Endometrium (tissue), 2 donors: ENCODE results near the gene KCNN1.

ENCODE experiments used
- FAIRE-seq: peaks from 2 replicates; lab custom pipeline; 2012; peaks lifted over from hg19 to GRCh38; lab: Jason Lieb, UNC
- donor health status: control.
- donor health status: control.

The KCNN1 gene

DNA sequence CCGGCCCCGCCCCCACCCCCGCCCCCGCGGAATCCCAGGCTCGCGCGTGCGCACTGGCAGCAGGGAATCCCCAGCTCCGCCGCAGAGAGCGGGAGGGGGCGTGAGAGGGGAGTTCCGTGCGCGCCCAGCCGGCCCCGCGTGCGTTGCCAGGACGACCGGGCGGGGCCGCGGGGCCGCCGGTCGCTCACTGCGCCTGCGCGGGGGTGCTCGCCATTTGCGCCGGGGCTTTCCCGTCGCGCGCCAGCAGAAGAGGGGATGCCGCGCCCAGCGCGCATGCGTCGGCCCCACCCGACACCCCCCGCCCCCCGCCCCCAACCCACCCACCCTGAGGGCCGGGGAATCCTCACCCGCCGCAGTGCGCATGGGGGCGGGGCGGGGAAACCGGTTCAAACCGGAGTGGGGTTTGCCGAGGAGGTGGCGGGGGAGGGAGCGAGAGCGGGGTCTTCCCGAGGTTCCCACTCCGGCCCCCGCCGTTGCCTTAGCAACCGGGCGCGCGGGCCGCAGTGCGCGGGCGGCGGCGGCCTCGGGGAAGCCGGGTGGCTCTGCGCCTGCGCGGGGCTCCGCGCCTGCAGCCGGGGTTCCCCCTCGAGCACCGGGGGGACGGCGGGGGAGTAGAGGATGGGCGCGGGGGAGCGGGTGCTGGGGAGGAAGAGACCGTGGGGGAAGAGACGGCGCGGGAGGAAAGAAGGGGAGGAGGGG is 18.9 kb upstream of the KCNN1 start:
- FAIRE-seq: no peak

DNA sequence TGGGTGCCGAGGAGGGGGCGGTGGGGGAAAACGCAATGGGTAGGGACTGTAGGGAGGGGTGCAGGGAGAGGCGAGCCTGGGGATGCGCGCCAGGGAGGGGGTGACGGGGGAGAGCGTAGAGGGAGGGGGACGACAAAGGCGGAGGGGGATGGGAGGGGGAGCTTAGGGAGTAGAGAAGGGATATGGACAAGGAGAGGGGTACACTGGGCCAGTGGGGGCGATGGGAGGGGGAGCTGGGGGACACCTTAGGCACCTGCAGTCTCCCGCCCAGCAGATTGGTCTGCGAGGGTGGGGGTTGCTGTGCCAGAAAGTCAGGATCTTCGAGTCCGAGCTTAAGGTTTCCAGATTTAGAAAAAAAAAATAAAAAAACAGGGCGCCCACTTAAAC is 18.4 kb upstream of the KCNN1 start:
- FAIRE-seq: no peak

GRCh38 chr19:17948931-17949930 is 17.7 kb upstream of the KCNN1 start:
- no peak for FAIRE-seq

- FAIRE-seq: no peak
Measured at GRCh38 chr19:17949956-17950309, 17.0 kb upstream of the KCNN1 start.

DNA sequence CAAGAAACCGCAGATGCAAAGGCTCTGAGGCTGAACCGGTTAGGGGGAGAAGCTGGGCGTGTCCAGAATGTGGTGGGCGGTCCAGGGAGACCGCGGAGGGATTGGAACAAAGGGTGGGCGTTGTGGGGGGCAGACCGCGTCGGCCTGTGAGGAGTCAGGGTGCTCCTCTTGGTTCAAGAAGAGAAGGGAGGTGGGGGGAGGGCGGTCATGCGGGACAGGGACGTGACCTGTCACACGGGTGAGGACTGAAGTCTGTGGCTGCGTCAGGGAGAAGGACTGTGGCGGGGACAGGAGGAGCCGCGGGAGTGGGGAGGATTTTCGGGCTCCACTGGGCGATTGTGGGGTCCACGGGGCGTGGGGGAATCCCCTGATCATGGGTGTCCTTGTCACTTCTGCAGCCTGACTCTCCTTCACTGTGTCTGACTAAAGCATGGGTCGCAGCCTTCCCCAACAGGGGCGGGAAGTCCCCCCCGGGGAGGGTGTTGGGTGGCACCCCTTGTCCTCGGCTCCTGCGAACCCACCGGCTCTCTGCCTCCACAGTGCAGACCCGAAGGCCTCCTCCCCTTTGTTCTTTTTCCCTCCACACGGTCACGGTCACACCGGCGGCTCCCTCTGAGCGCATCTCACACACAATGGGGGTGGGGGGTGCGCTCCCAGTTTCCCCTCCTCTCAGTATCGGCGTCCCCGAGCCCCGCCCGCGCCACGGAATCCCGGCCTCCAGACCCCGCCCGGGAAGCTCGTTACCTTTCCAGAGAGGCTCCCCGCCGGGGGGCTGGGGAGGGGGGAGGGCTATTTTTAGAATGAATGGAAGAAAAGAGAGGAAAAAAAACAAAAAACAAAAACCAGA is 16.4 kb upstream of the KCNN1 start:
- no peak for FAIRE-seq

DNA sequence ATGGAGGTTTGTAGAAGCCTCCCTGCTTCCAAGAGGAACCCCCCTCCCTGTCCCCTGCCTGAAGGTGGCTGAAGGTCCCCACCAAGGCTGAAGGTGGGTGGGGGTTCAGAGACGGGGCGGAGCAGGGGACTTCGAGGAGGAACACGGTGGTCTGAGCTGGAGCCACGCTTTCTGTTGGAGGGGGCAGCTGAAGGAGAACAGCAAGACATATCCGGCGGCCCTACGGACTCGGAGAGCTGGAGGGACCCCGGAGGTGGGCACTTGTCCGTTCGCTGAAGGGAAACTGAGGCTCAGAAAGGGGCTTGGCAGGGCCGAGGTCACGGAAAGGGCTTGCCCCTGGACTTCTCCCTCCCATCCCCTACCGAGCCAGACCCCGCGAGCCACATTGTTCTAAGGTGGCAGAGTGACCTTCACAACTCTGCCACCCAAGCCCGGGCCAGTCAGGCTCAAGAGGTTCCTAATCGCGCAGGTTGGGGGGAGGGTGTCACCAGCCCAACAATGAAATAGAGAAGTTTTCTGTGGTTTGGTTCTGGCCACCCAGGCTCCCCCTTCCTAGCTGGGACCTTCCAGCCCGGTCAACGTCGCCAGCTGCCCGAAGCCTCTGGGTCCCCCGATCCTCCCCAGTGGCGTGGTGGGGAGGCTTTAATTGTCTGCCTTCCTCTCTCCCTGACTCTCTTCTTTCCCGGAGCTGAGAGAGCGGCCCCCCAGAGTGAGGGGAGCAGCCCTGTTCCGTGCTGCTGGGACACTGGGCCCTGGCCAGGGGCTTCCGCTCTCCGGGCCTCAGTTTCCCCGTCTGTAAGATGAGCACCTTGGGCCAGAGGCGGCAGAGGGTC is 15.5 kb upstream of the KCNN1 start:
- FAIRE-seq: no peak

DNA sequence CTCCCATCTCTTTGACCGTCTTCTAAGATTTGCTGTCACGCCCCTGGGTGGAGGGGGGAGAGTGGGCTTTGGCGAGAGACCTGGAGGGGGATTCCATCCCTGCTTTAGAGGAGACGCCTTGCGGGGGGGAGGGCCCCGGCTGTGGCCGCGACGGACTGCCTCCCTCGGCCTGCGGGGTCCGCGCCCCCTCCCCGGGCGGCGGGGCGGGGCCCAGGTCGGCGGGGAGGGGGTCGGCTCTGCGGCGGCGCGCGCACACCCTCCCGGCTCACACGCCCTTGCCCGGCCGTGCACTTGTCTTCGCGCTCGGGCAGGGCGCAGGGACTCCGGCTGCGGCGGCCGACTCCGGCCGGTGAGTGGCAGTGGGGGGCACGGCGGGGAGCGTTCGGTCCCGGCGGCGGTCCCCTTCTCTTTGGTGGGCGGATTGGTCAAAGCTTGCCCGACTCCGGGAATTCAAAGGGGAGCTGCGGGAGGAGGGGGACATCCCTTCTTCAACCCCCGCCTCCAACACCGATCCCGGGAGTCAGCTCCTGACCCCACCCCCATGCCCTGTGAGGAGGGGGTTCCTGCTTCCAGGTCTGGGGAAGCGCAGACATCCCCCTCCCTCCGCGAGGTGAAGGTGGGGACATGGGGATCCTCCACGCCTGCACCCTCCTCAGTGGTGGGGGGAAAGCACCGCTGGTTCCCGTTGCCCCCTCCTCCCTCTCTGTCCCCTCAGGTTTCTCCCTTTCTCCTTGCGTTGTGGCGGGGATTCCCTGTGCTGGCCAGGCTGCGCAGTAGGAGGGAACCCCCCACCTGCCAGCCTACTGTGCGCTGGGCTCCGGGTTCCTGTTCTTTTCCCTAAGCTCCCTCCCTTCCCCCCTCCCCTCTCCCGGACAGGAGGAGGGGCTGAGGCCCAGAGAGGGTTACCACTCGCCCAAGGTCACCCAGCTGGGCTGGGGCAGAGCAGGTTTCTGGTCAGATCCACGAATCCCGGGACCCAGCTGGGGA is 14.6 kb upstream of the KCNN1 start:
- FAIRE-seq: no peak

DNA sequence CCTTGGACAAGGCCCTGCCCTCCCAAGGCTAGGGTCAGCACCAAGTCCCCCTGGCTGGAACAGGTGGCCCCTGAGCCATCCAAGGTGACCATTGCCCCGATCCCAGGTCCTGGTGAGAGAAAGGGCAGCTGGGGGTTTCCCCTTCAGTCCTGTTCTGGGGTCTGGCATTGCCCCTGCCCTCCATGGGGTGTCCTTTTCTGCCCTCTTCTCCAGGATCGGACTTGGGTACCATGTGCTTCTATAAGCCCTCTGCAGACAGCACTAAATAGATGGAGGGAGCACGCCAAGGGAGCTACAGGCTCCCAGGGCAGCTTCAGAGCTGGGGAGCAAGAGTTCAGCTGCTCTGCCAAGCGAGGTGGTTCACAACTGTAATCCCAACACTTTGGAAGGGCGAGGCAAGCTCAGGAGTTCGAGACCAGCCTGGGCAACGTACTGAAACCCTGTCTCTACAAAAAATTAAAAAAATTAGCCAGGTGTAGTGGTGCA is 13.5 kb upstream of the KCNN1 start:
- FAIRE-seq: no peak

- no peak for FAIRE-seq
Measured at GRCh38 chr19:17953869-17954268, 13.0 kb upstream of the KCNN1 start.

- no peak for FAIRE-seq
Measured at GRCh38 chr19:17954401-17954800, 12.5 kb upstream of the KCNN1 start.

GRCh38 chr19:17957149-17957849 is 9.6 kb upstream of the KCNN1 start:
- no peak for FAIRE-seq

DNA sequence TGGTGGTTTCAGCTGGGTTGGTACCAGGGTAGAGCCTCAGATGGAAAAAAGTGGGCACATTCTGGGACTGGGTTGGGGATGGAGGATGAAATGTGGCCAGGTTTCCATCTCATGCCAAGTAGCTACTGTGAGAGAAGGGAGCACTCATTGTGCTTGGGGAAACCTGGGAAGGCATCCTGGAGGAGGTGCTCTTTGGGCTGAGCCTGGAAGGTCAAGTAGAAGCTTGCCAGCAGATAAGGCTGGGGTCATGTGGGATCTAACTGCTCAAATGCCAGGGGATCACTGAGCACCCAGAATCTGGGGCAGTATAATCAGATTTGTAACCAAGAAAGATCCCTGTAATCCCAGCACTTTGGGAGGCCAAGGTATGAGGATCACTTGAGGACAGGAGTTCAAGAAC is 9.0 kb upstream of the KCNN1 start:
- no peak for FAIRE-seq

DNA sequence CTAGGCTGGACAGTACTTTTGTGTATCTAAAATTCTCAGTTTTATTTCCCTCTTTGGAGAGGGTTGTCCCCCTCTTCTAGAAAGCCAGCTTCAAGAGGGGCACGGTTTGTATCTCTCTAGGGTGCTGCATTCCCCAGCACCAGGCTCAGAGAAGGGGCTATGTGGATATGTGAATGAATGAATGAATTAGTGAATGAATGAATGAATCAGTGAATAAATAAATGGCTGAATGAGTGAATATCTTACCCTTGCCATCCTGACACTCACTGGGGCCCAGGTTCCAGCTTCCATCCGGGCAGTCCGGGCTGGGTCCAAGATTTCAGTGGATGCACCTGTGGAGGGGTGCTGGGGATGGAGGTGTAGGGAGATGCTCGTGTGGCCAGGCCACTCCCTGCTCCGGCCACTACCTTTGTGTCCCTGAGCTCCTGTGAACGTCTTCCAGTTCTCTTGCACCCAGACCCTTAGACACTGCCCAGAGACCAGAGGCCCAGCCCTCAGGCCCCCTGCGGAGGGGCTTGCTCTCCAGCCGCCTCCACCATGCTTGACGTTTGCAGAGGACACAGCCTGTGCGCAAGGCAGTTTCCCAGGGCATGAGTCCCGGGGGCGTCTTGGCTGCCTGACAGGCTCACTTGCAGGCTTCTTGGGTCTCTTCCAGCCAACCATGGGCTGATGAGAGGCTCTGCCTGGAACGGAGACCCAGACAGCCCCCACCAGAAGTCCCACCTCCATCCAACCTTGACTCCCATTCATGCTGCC is 2.8 kb upstream of the KCNN1 start:
- FAIRE-seq: no peak

- no peak for FAIRE-seq
Measured at GRCh38 chr19:17965370-17966128, 1.4 kb upstream of the KCNN1 start.

- no peak for FAIRE-seq
Measured at GRCh38 chr19:17966129-17966483, 801 bp upstream of the KCNN1 start.

DNA sequence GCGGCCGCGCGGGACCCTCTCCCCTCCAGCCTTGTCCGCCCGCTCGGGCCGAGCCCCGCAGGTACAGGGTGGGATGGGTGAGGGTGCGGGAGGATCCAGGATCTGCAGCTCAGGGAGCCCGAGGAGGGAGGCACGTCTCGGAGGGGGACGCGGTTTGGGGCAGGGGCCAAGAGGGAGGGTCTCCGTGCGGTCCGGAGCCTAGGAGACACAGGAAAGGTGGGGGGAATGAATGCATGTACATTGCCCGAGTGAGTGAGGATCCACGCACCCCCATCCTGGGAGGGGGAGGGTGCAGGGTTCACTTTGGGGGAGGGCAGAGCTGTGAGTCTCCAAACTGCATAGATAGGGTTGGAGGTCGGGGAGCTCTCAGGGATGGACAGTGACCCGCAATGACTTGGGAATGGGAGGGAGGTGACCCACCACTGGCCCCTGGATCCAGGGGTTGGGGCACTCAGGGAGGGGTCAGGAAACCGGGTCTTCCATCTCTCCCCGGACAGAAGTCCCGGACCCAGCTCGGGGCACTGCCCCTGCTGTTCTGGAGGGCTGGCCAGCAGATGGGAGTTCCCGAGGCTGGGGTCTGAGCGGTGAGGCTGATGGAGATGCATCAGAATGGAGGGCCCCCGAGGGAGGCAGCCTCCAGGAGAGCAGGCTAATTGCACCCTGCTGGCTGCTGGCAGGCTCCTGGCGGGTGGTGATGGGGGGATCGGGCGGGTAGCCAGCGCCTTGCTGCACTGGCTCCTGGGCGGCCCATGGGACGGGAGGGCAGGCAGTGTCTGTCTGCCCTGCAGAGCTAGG is 547 bp downstream of the KCNN1 start:
- no peak for FAIRE-seq

GRCh38 chr19:17968362-17968761 is 1.5 kb downstream of the KCNN1 start:
- FAIRE-seq: no peak
